ENCODE data around the gene PRDM11. TPM values are rescaled to one million over a fixed set of nuclear protein-coding genes. Genes with fewer than 3 reads are reported as not detected.

The PRDM11 gene
- total and polyA plus RNA-seq, 10 of the 15 experiments (the other 5 are each of a cell fraction or from before 2014, with no cell fraction given) = 0.03 to 2.4 (median 0.53) TPM

- no peak for TF ChIP-seq ZNF274 (IDR thresholded peaks at IDR 0.05; ENCODE audit: insufficient read depth, insufficient read length)
- TF ChIP-seq PML (IDR thresholded peaks at IDR 0.05; ENCODE audit: low read length) = no peak
- TF ChIP-seq, protein P1, sequence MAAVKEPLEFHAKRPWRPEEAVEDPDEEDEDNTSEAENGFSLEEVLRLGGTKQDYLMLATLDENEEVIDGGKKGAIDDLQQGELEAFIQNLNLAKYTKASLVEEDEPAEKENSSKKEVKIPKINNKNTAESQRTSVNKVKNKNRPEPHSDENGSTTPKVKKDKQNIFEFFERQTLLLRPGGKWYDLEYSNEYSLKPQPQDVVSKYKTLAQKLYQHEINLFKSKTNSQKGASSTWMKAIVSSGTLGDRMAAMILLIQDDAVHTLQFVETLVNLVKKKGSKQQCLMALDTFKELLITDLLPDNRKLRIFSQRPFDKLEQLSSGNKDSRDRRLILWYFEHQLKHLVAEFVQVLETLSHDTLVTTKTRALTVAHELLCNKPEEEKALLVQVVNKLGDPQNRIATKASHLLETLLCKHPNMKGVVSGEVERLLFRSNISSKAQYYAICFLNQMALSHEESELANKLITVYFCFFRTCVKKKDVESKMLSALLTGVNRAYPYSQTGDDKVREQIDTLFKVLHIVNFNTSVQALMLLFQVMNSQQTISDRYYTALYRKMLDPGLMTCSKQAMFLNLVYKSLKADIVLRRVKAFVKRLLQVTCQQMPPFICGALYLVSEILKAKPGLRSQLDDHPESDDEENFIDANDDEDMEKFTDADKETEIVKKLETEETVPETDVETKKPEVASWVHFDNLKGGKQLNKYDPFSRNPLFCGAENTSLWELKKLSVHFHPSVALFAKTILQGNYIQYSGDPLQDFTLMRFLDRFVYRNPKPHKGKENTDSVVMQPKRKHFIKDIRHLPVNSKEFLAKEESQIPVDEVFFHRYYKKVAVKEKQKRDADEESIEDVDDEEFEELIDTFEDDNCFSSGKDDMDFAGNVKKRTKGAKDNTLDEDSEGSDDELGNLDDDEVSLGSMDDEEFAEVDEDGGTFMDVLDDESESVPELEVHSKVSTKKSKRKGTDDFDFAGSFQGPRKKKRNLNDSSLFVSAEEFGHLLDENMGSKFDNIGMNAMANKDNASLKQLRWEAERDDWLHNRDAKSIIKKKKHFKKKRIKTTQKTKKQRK (IDR thresholded peaks at IDR 0.05; ENCODE audit: low read depth, low read length) = no peak
- TF ChIP-seq, protein P2, sequence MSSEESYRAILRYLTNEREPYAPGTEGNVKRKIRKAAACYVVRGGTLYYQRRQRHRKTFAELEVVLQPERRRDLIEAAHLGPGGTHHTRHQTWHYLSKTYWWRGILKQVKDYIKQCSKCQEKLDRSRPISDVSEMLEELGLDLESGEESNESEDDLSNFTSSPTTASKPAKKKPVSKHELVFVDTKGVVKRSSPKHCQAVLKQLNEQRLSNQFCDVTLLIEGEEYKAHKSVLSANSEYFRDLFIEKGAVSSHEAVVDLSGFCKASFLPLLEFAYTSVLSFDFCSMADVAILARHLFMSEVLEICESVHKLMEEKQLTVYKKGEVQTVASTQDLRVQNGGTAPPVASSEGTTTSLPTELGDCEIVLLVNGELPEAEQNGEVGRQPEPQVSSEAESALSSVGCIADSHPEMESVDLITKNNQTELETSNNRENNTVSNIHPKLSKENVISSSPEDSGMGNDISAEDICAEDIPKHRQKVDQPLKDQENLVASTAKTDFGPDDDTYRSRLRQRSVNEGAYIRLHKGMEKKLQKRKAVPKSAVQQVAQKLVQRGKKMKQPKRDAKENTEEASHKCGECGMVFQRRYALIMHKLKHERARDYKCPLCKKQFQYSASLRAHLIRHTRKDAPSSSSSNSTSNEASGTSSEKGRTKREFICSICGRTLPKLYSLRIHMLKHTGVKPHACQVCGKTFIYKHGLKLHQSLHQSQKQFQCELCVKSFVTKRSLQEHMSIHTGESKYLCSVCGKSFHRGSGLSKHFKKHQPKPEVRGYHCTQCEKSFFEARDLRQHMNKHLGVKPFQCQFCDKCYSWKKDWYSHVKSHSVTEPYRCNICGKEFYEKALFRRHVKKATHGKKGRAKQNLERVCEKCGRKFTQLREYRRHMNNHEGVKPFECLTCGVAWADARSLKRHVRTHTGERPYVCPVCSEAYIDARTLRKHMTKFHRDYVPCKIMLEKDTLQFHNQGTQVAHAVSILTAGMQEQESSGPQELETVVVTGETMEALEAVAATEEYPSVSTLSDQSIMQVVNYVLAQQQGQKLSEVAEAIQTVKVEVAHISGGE (CRISPR knock-in tag; IDR thresholded peaks at IDR 0.05) = no peak
- no peak for TF ChIP-seq SREBF2 (IDR thresholded peaks at IDR 0.05; ENCODE audit: low read length)
- TF ChIP-seq ZNF384 (IDR thresholded peaks at IDR 0.05; ENCODE audit: borderline replicate concordance, low read depth, low read length) = no peak
- TF ChIP-seq, protein P3, sequence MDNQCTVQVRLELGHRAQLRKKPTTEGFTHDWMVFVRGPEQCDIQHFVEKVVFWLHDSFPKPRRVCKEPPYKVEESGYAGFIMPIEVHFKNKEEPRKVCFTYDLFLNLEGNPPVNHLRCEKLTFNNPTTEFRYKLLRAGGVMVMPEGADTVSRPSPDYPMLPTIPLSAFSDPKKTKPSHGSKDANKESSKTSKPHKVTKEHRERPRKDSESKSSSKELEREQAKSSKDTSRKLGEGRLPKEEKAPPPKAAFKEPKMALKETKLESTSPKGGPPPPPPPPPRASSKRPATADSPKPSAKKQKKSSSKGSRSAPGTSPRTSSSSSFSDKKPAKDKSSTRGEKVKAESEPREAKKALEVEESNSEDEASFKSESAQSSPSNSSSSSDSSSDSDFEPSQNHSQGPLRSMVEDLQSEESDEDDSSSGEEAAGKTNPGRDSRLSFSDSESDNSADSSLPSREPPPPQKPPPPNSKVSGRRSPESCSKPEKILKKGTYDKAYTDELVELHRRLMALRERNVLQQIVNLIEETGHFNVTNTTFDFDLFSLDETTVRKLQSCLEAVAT (IDR thresholded peaks at IDR 0.05) = no peak
- TF ChIP-seq, protein P4, sequence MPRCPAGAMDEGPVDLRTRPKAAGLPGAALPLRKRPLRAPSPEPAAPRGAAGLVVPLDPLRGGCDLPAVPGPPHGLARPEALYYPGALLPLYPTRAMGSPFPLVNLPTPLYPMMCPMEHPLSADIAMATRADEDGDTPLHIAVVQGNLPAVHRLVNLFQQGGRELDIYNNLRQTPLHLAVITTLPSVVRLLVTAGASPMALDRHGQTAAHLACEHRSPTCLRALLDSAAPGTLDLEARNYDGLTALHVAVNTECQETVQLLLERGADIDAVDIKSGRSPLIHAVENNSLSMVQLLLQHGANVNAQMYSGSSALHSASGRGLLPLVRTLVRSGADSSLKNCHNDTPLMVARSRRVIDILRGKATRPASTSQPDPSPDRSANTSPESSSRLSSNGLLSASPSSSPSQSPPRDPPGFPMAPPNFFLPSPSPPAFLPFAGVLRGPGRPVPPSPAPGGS (IDR thresholded peaks at IDR 0.05; ENCODE audit: borderline replicate concordance, insufficient read depth, low read depth, low read length, poor library complexity, severe bottlenecking) = no peak
Measured at GRCh38 chr11:45147891-45148675, 1.6 kb downstream of the PRDM11 start (continued).
